AG09309 (cell line): ENCODE data around the gene PCNX2.
"Not testable (repeated sequence)": the region's sequence is repeated elsewhere in the genome, so short reads cannot be mapped to it uniquely, and the experiment has no call there.

Experiments used
- DNase-seq: peaks from one replicate; pipeline ENCODE4 v3.0.0-alpha.2; 2010; ENCODE audit warnings: low read depth
- H3K4me3 ChIP-seq: 2 replicates; pipeline ENCODE4 v1.5.1; 2011; ENCODE audit warnings: mild to moderate bottlenecking, low read depth, low read length, moderate library complexity; ENCODE audit not compliant: control insufficient read depth
- CTCF ChIP-seq: IDR thresholded peaks from 2 replicates; pipeline ENCODE4 v1.5.1; 2011; ENCODE audit warnings: mild to moderate bottlenecking, low read depth, low read length, inconsistent platforms; ENCODE audit not compliant: insufficient read depth, control insufficient read depth; ENCODE audit errors: missing control alignments

PCNX2 gene

GRCh38 chr1:233114860-233115259 is 180.7 kb downstream of the PCNX2 start:
- DNase-seq = no peak
- no peak for TF ChIP-seq CTCF
- H3K4me3 ChIP-seq = no peak overlapping the region

- H3K4me3 ChIP-seq = no peak overlapping the region
- TF ChIP-seq CTCF = no peak
- DNase-seq = no peak
These were observed 181.4 kb downstream of the PCNX2 start for GRCh38 chr1:233114159-233114558.

GRCh38 chr1:233113009-233113879 is 182.3 kb downstream of the PCNX2 start:
- no peak for TF ChIP-seq CTCF
- no peak overlapping the region for H3K4me3 ChIP-seq
- peak; percentile 100 for DNase-seq

- no peak for TF ChIP-seq CTCF
- no peak for DNase-seq
- no peak overlapping the region for H3K4me3 ChIP-seq
These were observed 183.1 kb downstream of the PCNX2 start for GRCh38 chr1:233112186-233113008.

- no peak for TF ChIP-seq CTCF
- H3K4me3 ChIP-seq = no peak overlapping the region
- DNase-seq = no peak
These were observed 183.8 kb downstream of the PCNX2 start for GRCh38 chr1:233111731-233112130.

GRCh38 chr1:233109096-233109495 is 186.4 kb downstream of the PCNX2 start:
- H3K4me3 ChIP-seq = no peak overlapping the region
- no peak for DNase-seq
- no peak for TF ChIP-seq CTCF

- not testable (repeated sequence) for H3K4me3 ChIP-seq
These were observed 187.8 kb downstream of the PCNX2 start for GRCh38 chr1:233107716-233108130.

More at GRCh38 chr1:233107716-233108130, 187.8 kb downstream of the PCNX2 start:
- DNase-seq = not testable (repeated sequence)
